K562 (cell line): ENCODE data around the gene PRPSAP1. TPM values are rescaled to one million over a fixed set of nuclear protein-coding genes. Genes with fewer than 3 reads are reported as not detected.

Experiments used
- ARID2 ChIP-seq: fragments of 450-650 bp; IDR thresholded peaks from 2 replicates; pipeline ENCODE4 v1.6.1; 2017; ENCODE audit warnings: antibody characterized with exemption, mild to moderate bottlenecking
- FOSL1 ChIP-seq: fragments of 200-800 bp; sonication (Bioruptor generic); conservative IDR thresholded peaks from 2 replicates; pipeline ENCODE4 v1.6.1; 2016; ENCODE audit warnings: missing genetic modification characterization, missing compliant biosample characterization
- FOXM1 ChIP-seq, 2 experiments: fragments of 450-650 bp in 1 of 2; sonication (generic) in 1 of 2; formaldehyde crosslinking in 1 of 2; IDR thresholded peaks; 2 replicates each; pipeline versions ENCODE4 v1.6.1 to v1.9.0; 2017 to 2022; ENCODE audit warnings: low read depth in 2 of 2, mild to moderate bottlenecking in 2 of 2, missing genetic modification reagents in 1 of 2, moderate library complexity in 1 of 2
- GATA2 ChIP-seq: sonication (generic); formaldehyde crosslinking; IDR thresholded peaks from 2 replicates; pipeline ENCODE4 v1.4.0; 2020; ENCODE audit warnings: mild to moderate bottlenecking, missing genetic modification reagents
- KAT2B ChIP-seq: IDR thresholded peaks from one replicate; pipeline ENCODE4 v1.6.1; 2012; ENCODE audit warnings: low read depth, mild to moderate bottlenecking, control low read depth, inconsistent platforms, low read length, moderate library complexity
- MAZ ChIP-seq, 2 experiments: fragments of 450-650 bp in 1 of 2; sonication (generic) in 1 of 2; formaldehyde crosslinking; IDR thresholded peaks in 1 of 2; conservative IDR thresholded peaks in 1 of 2; 2 replicates each; pipeline versions ENCODE4 v1.4.0 to v1.5.0; 2020; ENCODE audit warnings: mild to moderate bottlenecking in 1 of 2, missing genetic modification reagents in 1 of 2
- OTX1 ChIP-seq: fragments of 450-650 bp; formaldehyde crosslinking; IDR thresholded peaks from 2 replicates; pipeline ENCODE4 v1.4.0; 2022; ENCODE audit warnings: mild to moderate bottlenecking
- POLR2AphosphoS2 ChIP-seq: IDR thresholded peaks from 2 replicates; pipeline ENCODE4 v1.6.1; 2012; ENCODE audit warnings: low read length, improper control_type of control experiment
- RBM15 ChIP-seq: fragments of 200-400 bp; formaldehyde crosslinking; IDR thresholded peaks from 2 replicates; pipeline ENCODE4 v1.6.1; 2018; ENCODE audit warnings: mild to moderate bottlenecking, low read length, moderate library complexity; ENCODE audit not compliant: insufficient read depth
- SMAD2 ChIP-seq: fragments of 150-350 bp; IDR thresholded peaks from 2 replicates; pipeline ENCODE4 v1.6.1; 2014; ENCODE audit warnings: low read depth, mild to moderate bottlenecking, low read length
- SRSF1 ChIP-seq: fragments of 200-400 bp; formaldehyde crosslinking; IDR thresholded peaks from 2 replicates; pipeline ENCODE4 v1.6.1; 2017; ENCODE audit warnings: mild to moderate bottlenecking, low read depth, low read length, moderate library complexity
- STAG1 ChIP-seq: sonication (generic); formaldehyde crosslinking; IDR thresholded peaks from 2 replicates; pipeline ENCODE4 v1.5.0; 2020; ENCODE audit warnings: missing genetic modification reagents, borderline replicate concordance
- WHSC1 ChIP-seq: IDR thresholded peaks from one replicate; pipeline ENCODE4 v1.6.1; 2012; ENCODE audit warnings: low read length, control low read depth, inconsistent platforms
- ZNF224 ChIP-seq: sonication (generic); formaldehyde crosslinking; IDR thresholded peaks from 2 replicates; pipeline ENCODE4 v1.8.0; 2022; ENCODE audit warnings: mild to moderate bottlenecking, missing genetic modification reagents
- ZNF589 ChIP-seq: fragments of 200-800 bp; sonication (Bioruptor generic); IDR thresholded peaks from 2 replicates; pipeline ENCODE4 v1.6.1; 2016; ENCODE audit warnings: low read depth, missing genetic modification characterization, missing compliant biosample characterization
- ZNF695 ChIP-seq: fragments of 450-650 bp; formaldehyde crosslinking; IDR thresholded peaks from 2 replicates; pipeline ENCODE4 v1.4.0; 2020; ENCODE audit warnings: mild to moderate bottlenecking, moderate library complexity
- ZNF699 ChIP-seq: fragments of 250-450 bp; sonication (Bioruptor Pico); IDR thresholded peaks from 2 replicates; pipeline ENCODE4 v1.8.0; 2021; ENCODE audit warnings: mild to moderate bottlenecking, moderate library complexity; ENCODE audit not compliant: insufficient replicate concordance
- ZNF780A ChIP-seq: fragments of 250-450 bp; sonication (Bioruptor Pico); IDR thresholded peaks from 2 replicates; pipeline ENCODE4 v1.5.0; 2021; ENCODE audit warnings: mild to moderate bottlenecking
- polyA plus RNA-seq, 8 experiments: library from polyadenylated mRNA; depleted of rRNA in 4 of 8; stranded (reverse) in 5 of 8; unstranded in 3 of 8; fragments of >200 nt; fragmentation: Nextera tagmentation in 2 of 8; fragmentation: Illumina TruSeq in 1 of 8; extraction: Ambion mirVana in 2 of 8; extraction: Trizol in 1 of 8; gene quantifications; 2 replicates each; pipeline versions ENCODE4 v1.2.1 to v1.2.3, GENCODE V29; 2011 to 2014; ENCODE audit warnings: inconsistent platforms in 1 of 8, missing spikeins in 1 of 8
- total RNA-seq, 7 experiments: library from RNA; depleted of rRNA in 6 of 7; stranded (reverse); fragments of >200 nt in 6 of 7; fragmentation: Illumina TruSeq in 2 of 7; extraction: Trizol in 2 of 7; gene quantifications; 2 replicates each; pipeline versions ENCODE4 v1.2.1 to v1.2.3, GENCODE V29; 2011 to 2021; ENCODE audit warnings: low replicate concordance in 1 of 7
- TF ChIP-seq, protein P1 (sequence below), 2 experiments: fragments of 450-650 bp in 1 of 2; sonication (generic) in 1 of 2; formaldehyde crosslinking in 1 of 2; IDR thresholded peaks in 1 of 2; conservative IDR thresholded peaks in 1 of 2; 2 replicates each; pipeline versions ENCODE4 v1.6.1 to v1.8.1; 2016 to 2023; ENCODE audit warnings: mild to moderate bottlenecking in 2 of 2, moderate library complexity in 2 of 2, inconsistent platforms in 1 of 2, missing genetic modification reagents in 1 of 2
- TF ChIP-seq, protein P2 (sequence below), 2 experiments: fragments of 150-350 bp in 1 of 2; IDR thresholded peaks; 2 replicates each; pipeline ENCODE4 v1.6.1; 2012 to 2016; ENCODE audit warnings: low read depth in 2 of 2, low read length in 2 of 2, mild to moderate bottlenecking in 1 of 2, moderate library complexity in 1 of 2
- TF ChIP-seq, protein P3 (sequence below): IDR thresholded peaks from 2 replicates; pipeline ENCODE4 v1.6.1; 2012; ENCODE audit warnings: low read depth, low read length, improper control_type of control experiment, borderline replicate concordance

The PRPSAP1 gene
- total and polyA plus RNA-seq, 9 of the 15 experiments (the other 6 are each of a cell fraction or from before 2014, with no cell fraction given) = 21.9 to 77.1 (median 40.8) TPM

DNA sequence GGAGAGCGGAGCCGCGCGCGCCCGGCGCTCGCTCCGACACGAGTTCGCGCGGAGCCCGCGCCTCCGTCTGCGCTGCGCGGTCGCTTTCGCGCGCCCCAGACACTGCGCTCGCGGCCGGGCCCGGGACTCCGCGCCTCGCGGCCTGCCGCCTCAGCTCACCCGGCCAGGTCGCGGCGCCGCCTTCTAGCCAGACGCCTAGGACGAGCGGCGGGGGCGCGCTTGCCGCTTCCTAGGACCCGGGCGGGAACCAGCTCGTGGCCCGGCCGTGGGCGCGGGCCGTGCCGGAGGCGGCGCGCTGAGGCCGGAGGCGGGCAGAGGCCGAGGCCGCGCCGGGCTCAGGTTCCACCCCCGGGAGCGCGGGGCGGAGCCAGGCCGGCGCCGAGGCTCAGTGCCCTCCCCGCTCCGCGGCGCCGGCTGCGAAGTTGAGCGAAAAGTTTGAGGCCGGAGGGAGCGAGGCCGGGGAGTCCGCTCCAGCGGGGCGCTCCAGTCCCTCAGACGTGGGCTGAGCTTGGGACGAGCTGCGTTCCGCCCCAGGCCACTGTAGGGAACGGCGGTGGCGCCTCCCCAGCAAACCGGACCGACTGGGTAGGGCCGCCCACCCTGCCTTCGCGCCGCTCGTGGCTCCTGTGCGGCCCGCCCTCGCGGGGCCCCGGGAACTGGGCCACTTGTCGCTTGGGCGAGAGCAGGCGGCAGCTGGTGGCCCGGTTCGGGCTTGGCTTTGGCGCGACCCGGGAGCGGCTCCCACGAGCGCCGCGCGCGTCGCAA lies 30.7 kb upstream of the PRPSAP1 start, which contains the start of gene SPHK1 (continued):
- TF ChIP-seq, protein P1, sequence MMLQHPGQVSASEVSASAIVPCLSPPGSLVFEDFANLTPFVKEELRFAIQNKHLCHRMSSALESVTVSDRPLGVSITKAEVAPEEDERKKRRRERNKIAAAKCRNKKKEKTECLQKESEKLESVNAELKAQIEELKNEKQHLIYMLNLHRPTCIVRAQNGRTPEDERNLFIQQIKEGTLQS (IDR thresholded peaks at IDR 0.05) = no peak
- TF ChIP-seq, protein P1 (CRISPR knock-in tag; conservative IDR thresholded peaks at IDR 0.05) = no peak
- TF ChIP-seq ZNF695 (CRISPR knock-in tag) (no peak), FOXM1 (IDR thresholded peaks at IDR 0.05; ENCODE audit: low read depth) (no peak), FOXM1 (CRISPR knock-in tag; IDR thresholded peaks at IDR 0.05; ENCODE audit: low read depth) (no peak), ZNF224 (no peak), ZNF780A (CRISPR knock-in tag) (no peak), RBM15 (no peak), OTX1 (no peak), MAZ (CRISPR knock-in tag; conservative IDR thresholded peaks at IDR 0.05 in 1 of 2, IDR thresholded peaks at IDR 0.05 in 1 of 2) (peak in 1 of 2 experiments; percentile 30; a peak in 1 of 4 replicates), POLR2AphosphoS2 (no peak), SMAD2 (no peak), ZNF589 (no peak), ARID2 (no peak), STAG1 (CRISPR knock-in tag) (no peak), WHSC1 (no peak), FOSL1 (tag) (no peak), KAT2B (no peak), ZNF699 (CRISPR knock-in tag) (no peak), GATA2 (no peak), SRSF1 (no peak)
- TF ChIP-seq, protein P2, sequence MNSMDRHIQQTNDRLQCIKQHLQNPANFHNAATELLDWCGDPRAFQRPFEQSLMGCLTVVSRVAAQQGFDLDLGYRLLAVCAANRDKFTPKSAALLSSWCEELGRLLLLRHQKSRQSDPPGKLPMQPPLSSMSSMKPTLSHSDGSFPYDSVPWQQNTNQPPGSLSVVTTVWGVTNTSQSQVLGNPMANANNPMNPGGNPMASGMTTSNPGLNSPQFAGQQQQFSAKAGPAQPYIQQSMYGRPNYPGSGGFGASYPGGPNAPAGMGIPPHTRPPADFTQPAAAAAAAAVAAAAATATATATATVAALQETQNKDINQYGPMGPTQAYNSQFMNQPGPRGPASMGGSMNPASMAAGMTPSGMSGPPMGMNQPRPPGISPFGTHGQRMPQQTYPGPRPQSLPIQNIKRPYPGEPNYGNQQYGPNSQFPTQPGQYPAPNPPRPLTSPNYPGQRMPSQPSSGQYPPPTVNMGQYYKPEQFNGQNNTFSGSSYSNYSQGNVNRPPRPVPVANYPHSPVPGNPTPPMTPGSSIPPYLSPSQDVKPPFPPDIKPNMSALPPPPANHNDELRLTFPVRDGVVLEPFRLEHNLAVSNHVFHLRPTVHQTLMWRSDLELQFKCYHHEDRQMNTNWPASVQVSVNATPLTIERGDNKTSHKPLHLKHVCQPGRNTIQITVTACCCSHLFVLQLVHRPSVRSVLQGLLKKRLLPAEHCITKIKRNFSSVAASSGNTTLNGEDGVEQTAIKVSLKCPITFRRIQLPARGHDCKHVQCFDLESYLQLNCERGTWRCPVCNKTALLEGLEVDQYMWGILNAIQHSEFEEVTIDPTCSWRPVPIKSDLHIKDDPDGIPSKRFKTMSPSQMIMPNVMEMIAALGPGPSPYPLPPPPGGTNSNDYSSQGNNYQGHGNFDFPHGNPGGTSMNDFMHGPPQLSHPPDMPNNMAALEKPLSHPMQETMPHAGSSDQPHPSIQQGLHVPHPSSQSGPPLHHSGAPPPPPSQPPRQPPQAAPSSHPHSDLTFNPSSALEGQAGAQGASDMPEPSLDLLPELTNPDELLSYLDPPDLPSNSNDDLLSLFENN (IDR thresholded peaks at IDR 0.05; ENCODE audit: low read depth in 2 of 2, low read length in 2 of 2) = no peak; a peak in 1 of 4 replicates
- TF ChIP-seq, protein P3, sequence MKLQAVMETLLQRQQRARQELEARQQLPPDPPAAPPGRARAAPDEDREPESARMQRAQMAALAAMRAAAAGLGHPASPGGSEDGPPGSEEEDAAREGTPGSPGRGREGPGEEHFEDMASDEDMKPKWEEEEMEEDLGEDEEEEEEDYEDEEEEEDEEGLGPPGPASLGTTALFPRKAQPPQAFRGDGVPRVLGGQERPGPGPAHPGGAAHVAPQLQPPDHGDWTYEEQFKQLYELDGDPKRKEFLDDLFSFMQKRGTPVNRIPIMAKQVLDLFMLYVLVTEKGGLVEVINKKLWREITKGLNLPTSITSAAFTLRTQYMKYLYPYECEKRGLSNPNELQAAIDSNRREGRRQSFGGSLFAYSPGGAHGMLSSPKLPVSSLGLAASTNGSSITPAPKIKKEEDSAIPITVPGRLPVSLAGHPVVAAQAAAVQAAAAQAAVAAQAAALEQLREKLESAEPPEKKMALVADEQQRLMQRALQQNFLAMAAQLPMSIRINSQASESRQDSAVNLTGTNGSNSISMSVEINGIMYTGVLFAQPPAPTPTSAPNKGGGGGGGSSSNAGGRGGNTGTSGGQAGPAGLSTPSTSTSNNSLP = no peak
